ENCODE measurements around the gene MACROH2A1.

DNA sequence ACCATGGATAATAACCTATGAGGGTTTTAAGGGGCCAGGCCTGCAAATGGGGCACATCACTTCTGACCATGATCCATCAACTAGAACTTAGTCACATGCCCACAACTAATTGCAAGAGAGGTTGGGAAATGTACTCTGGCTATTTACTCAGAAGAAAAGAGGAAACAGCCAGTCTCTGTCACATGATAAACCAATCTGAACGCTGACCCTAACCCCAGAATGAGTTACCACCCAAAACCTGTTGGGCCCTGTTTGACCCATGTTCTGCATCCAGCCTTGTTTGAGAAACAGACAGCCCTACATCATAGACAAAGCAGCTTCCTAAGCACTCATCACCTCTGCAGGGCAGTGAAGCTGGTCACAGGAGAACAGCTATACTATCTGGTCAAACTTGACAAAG lies 5.8 kb downstream of the MACROH2A1 start:
- TF ChIP-seq POLR2AphosphoS5 (IDR thresholded peaks at IDR 0.05; ENCODE audit: low read length): no peak
- TF ChIP-seq, protein P1, sequence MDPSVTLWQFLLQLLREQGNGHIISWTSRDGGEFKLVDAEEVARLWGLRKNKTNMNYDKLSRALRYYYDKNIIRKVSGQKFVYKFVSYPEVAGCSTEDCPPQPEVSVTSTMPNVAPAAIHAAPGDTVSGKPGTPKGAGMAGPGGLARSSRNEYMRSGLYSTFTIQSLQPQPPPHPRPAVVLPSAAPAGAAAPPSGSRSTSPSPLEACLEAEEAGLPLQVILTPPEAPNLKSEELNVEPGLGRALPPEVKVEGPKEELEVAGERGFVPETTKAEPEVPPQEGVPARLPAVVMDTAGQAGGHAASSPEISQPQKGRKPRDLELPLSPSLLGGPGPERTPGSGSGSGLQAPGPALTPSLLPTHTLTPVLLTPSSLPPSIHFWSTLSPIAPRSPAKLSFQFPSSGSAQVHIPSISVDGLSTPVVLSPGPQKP (IDR thresholded peaks at IDR 0.05; ENCODE audit: low read depth, low read length): no peak
- TF ChIP-seq MXI1 (IDR thresholded peaks at IDR 0.05; ENCODE audit: low read depth, low read length): no peak
- no peak for TF ChIP-seq ASH2L (IDR thresholded peaks at IDR 0.05; ENCODE audit: borderline replicate concordance, low read depth)
